ENCODE results near the gene ZMAT5. TPM values are rescaled to one million over a fixed set of nuclear protein-coding genes. Genes with fewer than 3 reads are reported as not detected.
"Not testable (repeated sequence)": the region's sequence is repeated elsewhere in the genome, so short reads cannot be mapped to it uniquely, and the experiment has no call there.

The ZMAT5 gene
- total and polyA plus RNA-seq, 9 of the 15 experiments (the other 6 are each of a cell fraction or from before 2014, with no cell fraction given), result 2.0 to 25.2 (median 11.9) TPM

- TF ChIP-seq ZBTB11 (CRISPR knock-in tag; IDR thresholded peaks at IDR 0.05), result no peak
- no peak for TF ChIP-seq KHSRP (IDR thresholded peaks at IDR 0.05)
- no peak for TF ChIP-seq SIX5 (IDR thresholded peaks at IDR 0.05; ENCODE audit: borderline replicate concordance in 1 of 2, insufficient read depth in 1 of 2, low read depth in 1 of 2, low read length in 2 of 2)
- TF ChIP-seq TEAD4 (IDR thresholded peaks at IDR 0.05; ENCODE audit: low read length), result no peak
- no peak for TF ChIP-seq TEAD4 (CRISPR knock-in tag; IDR thresholded peaks at IDR 0.05; ENCODE audit: borderline replicate concordance)
Measured at GRCh38 chr22:29755889-29756288, 10.9 kb downstream of the ZMAT5 start (continued).

GRCh38 chr22:29754658-29755395 lies 12.0 kb downstream of the ZMAT5 start:
- CTCF ChIA-PET (ENCODE audit: low intra/inter-chr PET ratio), result not testable (repeated sequence)

More at GRCh38 chr22:29754658-29755395, 12.0 kb downstream of the ZMAT5 start:
- H3K9ac ChIP-seq (ENCODE audit: insufficient read depth in 1 of 2, low read depth in 2 of 2, low read length in 2 of 2); H3K79me2 ChIP-seq (ENCODE audit: control insufficient read depth, insufficient read depth, low read length); H2AFZ ChIP-seq (ENCODE audit: low read depth, low read length); FAIRE-seq; BruUV-seq (replicated peaks); H3K4me1 ChIP-seq (replicated peaks in 1 of 2; ENCODE audit: control insufficient read depth in 2 of 2, insufficient read depth in 2 of 2, low read length in 2 of 2); H3K4me3 ChIP-seq; H3K27me3 ChIP-seq (ENCODE audit: control insufficient read depth in 2 of 2, insufficient read depth in 2 of 2, low read length in 2 of 2); intact Hi-C loops (cut with micrococcal nuclease); H3K9me3 ChIP-seq (replicated peaks; ENCODE audit: control insufficient read depth, insufficient read depth, low read depth, low read length); H3K36me3 ChIP-seq (ENCODE audit: control insufficient read depth, insufficient read depth, low read length); in situ Hi-C loops (cut with MboI); H3K4me2 ChIP-seq (ENCODE audit: insufficient read depth, low read length); H3K27ac ChIP-seq (ENCODE audit: extremely low read depth, low read depth, low read length); ATAC-seq; DNase-seq (ENCODE audit: extremely low read depth in 1 of 4, low spot score in 3 of 4); H3K9me1 ChIP-seq (ENCODE audit: control insufficient read depth, insufficient read depth, low read length); H4K20me1 ChIP-seq (replicated peaks; ENCODE audit: control insufficient read depth, insufficient read depth, low read length): not testable (repeated sequence)
- POLR2A ChIA-PET, result interaction anchor here (0.6 to 1.3 kb wide), 3 partner anchors 12 to 366 kb away, joined by 3 to 6 read pairs (median 4); partner anchors contain the start of gene ZMAT5
- 53% methylated on average over 7 of the region's 11 CpGs for WGBS (ENCODE audit: insufficient coverage, low coverage, missing lambda C conversion rate)
